ENCODE data around the gene WDR1. TPM values are rescaled to one million over a fixed set of nuclear protein-coding genes. Genes with fewer than 3 reads are reported as not detected.

WDR1 gene
- total RNA-seq, 4 donors from 2014 or later: 161 to 517 (median 173) TPM

DNA sequence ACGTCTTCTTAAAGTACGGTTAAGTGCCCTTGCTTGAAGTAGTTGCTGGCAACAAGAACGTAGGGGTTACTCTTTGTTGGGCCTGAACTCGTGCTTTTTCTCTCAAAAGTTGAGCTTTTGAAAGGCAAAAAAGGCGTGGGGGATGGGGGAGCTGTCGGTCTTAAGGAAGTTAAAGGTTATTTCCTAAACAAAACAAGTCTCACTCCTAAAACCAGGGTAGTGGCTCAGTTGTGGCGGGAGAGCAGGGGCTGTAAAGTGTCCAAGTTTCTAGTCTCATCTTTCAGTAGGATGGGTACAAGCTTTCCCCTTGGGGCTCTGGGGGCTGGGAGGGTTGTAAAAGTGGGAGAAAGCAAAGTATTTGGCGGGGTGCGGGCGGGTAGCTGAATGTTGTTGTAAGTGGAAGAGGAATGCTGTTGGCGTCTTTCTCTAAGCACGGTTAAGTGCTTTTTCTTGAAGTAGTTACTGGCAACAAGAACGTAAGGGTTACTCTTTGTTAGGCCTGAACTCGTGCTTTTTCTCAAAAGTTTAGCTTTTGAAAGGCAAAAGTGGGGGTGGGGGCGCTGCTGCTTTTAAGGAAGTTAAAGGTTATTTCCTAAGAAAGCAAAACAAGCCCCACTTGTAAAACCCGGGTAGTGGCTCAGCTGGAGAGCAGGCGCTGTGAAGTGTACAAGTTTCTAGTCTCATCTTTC, 904 bp upstream of the WDR1 start:
- Histone ChIP-seq H3K36me3 (no peaks in the 10 kb centered on the region), H3K9me3 (no peaks in the 10 kb centered on the region), H3K4me1 (peaks cover 5 to 13% of the 10 kb centered on the region in 2 donors), H3K4me3 (peak overlapping the region; percentile 61 to 82), H3K27ac (peak overlapping the region; percentile 94 to 99), H3K27me3 (no peaks in the 10 kb centered on the region)
- intact Hi-C loops (cut with DNase I; ENCODE audit: low total_unique reads): no loop called here
- DNase-seq: peak; percentile 44 to 60
- TF ChIP-seq CTCF (IDR thresholded peaks at IDR 0.05): no peak
- no peak for TF ChIP-seq POLR2A (IDR thresholded peaks at IDR 0.05)

DNA sequence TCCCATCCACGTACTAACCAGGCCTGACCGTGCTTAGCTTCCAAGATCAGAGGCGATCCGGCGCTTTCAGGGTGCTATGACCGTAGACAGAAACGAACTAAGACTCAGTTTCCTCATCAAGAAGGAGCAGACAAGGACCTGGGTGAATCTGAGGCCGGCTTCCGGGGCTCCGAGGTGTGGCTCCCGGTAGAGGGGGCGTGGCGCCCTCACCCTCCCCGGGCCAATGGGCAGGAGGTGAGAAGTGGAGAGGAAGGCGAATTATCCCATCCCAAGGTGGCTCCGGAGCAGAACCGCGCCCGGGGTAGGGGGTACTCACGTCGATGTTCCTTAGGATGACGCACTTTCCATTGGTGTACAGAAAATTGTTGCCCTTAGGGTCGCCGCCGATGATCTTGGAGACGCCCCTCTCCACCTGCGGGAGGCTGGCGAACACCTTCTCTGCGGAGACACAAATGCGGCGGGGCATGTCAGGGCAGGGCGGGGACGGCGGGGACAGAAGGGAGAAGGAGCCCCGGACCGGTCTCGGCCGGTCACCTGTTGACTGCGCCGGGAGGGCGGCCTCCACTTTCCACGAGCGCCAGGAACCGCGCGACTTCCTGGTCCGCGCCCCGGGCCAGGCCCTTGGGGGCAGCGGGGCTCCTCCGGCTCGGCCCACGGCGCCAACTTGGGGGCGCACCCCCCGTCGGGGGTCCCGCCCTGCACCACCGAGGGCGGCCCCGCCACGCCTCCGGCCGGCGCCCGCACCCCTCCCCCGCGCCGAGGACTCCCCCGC, 616 bp downstream of the WDR1 start:
- H3K36me3 ChIP-seq: no peaks in the 10 kb centered on the region
- intact Hi-C loops (cut with DNase I; ENCODE audit: low total_unique reads): no loop called here
- no peaks in the 10 kb centered on the region for H3K27me3 ChIP-seq
- H3K9me3 ChIP-seq: no peaks in the 10 kb centered on the region
- H3K4me1 ChIP-seq: peaks cover 5 to 28% of the 10 kb centered on the region in 2 donors
- H3K27ac ChIP-seq: peak overlapping the region; percentile 94 to 99
- TF ChIP-seq POLR2A (IDR thresholded peaks at IDR 0.05): no peak
- no peak for TF ChIP-seq CTCF (IDR thresholded peaks at IDR 0.05)
- H3K4me3 ChIP-seq: peak overlapping the region; percentile 60 to 82
- DNase-seq: peak; percentile 53 to 56

DNA sequence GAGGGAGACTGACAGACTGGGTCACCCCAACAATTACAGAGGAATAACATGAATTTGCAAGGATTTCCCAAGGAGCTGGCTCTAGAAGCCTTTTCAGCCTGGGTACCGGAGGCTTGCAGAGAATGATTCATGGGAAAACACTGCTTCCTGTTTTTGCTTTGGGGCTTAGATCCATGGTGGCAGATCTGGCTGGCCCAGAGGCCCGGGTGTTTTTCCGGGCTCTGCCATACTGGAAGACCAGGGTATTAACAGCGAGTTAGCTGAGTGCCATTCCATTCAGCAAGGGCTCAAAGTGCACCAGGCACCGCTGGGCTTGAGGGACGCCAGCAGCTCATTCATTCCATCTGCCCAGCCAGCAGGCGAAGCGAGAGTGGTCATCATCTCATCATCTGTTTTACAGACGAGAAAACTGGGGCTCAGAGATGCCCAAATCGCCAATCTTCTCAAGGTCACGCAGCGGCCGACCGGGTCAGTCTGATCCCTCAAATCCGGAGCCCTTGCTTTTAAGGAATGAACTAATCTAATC, 1.3 kb downstream of the WDR1 start:
- no peak for TF ChIP-seq POLR2A (IDR thresholded peaks at IDR 0.05)
- TF ChIP-seq CTCF (IDR thresholded peaks at IDR 0.05): no peak
- H3K36me3 ChIP-seq: no peaks in the 10 kb centered on the region
- H3K27ac ChIP-seq: peak overlapping the region; percentile 94 to 99
- intact Hi-C loops (cut with DNase I; ENCODE audit: low total_unique reads): no loop called here
- no peaks in the 10 kb centered on the region for H3K27me3 ChIP-seq
- no peak for DNase-seq
- H3K4me3 ChIP-seq: peak overlapping the region; percentile 60 to 82
- peaks cover 5 to 30% of the 10 kb centered on the region in 2 donors for H3K4me1 ChIP-seq
- no peaks in the 10 kb centered on the region for H3K9me3 ChIP-seq

DNA sequence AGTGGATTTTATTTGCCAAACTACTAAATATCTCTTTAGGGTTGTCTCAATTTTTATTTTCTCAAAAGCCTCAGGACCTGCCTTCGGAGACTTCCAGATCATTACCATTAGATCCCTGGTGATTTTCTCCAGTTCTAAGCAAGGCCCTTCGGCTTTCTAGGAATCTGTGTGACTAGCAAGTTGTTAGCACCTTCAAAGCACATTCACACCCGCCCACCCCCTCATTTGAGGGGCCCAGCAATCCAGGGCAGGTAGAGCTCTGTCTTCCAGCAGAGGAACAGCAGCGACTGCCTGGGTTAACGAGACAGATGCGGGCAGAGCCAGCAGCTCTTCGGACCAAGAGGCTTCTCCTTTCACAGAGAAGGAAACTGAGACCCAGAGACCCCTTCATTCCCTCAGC, 2.0 kb downstream of the WDR1 start:
- no peak for DNase-seq
- Histone ChIP-seq H3K27me3 (no peaks in the 10 kb centered on the region), H3K9me3 (no peaks in the 10 kb centered on the region), H3K36me3 (no peaks in the 10 kb centered on the region), H3K27ac (peak overlapping the region; percentile 94 to 99), H3K4me1 (peaks cover 5 to 37% of the 10 kb centered on the region in 2 donors), H3K4me3 (peak overlapping the region; percentile 60 to 82)
- TF ChIP-seq POLR2A (IDR thresholded peaks at IDR 0.05) (no peak), CTCF (IDR thresholded peaks at IDR 0.05) (no peak)
- intact Hi-C loops (cut with DNase I; ENCODE audit: low total_unique reads): no loop called here

DNA sequence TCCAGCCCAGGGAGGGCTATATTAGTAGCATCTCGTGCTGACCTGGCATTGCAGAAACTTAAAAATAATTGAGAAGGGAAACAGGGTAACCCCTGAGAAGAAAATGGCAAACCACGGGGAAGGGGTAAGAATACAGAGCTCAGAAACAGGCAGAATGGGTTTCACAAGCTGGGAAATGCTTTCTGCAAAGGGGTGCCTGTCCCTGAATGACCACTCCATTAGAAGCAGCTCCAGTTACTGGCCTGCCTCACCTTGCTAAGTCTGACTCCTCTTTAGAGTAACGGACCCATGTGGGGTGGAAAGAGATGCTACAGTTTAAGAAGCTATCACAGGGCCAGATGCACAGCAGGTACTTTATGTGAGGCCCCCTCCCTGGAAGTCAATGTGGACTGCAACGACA, 2.5 kb downstream of the WDR1 start:
- H3K27me3 ChIP-seq: no peaks in the 10 kb centered on the region
- DNase-seq: no peak
- TF ChIP-seq POLR2A (IDR thresholded peaks at IDR 0.05) (no peak), CTCF (IDR thresholded peaks at IDR 0.05) (no peak)
- H3K9me3 ChIP-seq: no peaks in the 10 kb centered on the region
- intact Hi-C loops (cut with DNase I; ENCODE audit: low total_unique reads): no loop called here
- H3K4me1 ChIP-seq: peaks cover 5 to 42% of the 10 kb centered on the region in 2 donors
- H3K4me3 ChIP-seq: peak overlapping the region in 1 of 2 donors; percentile 82
- no peaks in the 10 kb centered on the region for H3K36me3 ChIP-seq
- peak overlapping the region; percentile 94 to 99 for H3K27ac ChIP-seq
